ENCODE results near the gene SIK3. TPM values are rescaled to one million over a fixed set of nuclear protein-coding genes. Genes with fewer than 3 reads are reported as not detected.

SIK3 gene
- total and polyA plus RNA-seq, 2 experiments from 2014 or later: 6.1 to 33.9 TPM

DNA sequence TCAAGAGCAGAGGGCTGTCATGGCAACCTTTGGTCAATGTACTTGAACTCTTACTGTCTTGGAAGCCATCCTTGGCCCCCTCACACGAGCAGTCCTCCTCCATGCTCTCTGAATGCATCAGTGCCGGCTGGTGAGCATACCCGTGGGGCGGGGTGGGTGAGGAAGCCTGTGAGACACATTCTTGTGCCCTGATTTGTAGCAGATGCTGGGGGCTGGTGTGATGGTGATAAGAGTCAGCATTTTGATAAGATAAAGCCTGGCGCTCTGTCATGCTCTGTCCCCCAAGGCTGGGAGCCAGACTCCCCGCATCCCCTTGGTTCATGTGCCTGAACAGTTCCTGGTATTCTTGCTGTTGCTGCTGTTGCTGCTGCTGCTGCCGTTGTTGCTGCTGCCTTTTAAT, 240.3 kb downstream of the SIK3 start (continued):
- TF ChIP-seq, protein P1, sequence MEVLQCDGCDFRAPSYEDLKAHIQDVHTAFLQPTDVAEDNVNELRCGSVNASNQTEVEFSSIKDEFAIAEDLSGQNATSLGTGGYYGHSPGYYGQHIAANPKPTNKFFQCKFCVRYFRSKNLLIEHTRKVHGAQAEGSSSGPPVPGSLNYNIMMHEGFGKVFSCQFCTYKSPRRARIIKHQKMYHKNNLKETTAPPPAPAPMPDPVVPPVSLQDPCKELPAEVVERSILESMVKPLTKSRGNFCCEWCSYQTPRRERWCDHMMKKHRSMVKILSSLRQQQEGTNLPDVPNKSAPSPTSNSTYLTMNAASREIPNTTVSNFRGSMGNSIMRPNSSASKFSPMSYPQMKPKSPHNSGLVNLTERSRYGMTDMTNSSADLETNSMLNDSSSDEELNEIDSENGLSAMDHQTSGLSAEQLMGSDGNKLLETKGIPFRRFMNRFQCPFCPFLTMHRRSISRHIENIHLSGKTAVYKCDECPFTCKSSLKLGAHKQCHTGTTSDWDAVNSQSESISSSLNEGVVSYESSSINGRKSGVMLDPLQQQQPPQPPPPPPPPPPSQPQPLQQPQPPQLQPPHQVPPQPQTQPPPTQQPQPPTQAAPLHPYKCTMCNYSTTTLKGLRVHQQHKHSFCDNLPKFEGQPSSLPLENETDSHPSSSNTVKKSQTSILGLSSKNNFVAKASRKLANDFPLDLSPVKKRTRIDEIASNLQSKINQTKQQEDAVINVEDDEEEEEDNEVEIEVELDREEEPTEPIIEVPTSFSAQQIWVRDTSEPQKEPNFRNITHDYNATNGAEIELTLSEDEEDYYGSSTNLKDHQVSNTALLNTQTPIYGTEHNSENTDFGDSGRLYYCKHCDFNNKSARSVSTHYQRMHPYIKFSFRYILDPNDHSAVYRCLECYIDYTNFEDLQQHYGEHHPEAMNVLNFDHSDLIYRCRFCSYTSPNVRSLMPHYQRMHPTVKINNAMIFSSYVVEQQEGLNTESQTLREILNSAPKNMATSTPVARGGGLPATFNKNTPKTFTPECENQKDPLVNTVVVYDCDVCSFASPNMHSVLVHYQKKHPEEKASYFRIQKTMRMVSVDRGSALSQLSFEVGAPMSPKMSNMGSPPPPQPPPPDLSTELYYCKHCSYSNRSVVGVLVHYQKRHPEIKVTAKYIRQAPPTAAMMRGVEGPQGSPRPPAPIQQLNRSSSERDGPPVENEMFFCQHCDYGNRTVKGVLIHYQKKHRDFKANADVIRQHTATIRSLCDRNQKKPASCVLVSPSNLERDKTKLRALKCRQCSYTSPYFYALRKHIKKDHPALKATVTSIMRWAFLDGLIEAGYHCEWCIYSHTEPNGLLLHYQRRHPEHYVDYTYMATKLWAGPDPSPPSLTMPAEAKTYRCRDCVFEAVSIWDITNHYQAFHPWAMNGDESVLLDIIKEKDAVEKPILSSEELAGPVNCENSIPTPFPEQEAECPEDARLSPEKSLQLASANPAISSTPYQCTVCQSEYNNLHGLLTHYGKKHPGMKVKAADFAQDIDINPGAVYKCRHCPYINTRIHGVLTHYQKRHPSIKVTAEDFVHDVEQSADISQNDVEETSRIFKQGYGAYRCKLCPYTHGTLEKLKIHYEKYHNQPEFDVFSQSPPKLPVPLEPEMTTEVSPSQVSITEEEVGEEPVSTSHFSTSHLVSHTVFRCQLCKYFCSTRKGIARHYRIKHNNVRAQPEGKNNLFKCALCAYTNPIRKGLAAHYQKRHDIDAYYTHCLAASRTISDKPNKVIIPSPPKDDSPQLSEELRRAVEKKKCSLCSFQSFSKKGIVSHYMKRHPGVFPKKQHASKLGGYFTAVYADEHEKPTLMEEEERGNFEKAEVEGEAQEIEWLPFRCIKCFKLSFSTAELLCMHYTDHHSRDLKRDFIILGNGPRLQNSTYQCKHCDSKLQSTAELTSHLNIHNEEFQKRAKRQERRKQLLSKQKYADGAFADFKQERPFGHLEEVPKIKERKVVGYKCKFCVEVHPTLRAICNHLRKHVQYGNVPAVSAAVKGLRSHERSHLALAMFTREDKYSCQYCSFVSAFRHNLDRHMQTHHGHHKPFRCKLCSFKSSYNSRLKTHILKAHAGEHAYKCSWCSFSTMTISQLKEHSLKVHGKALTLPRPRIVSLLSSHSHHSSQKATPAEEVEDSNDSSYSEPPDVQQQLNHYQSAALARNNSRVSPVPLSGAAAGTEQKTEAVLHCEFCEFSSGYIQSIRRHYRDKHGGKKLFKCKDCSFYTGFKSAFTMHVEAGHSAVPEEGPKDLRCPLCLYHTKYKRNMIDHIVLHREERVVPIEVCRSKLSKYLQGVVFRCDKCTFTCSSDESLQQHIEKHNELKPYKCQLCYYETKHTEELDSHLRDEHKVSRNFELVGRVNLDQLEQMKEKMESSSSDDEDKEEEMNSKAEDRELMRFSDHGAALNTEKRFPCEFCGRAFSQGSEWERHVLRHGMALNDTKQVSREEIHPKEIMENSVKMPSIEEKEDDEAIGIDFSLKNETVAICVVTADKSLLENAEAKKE (CRISPR knock-in tag; IDR thresholded peaks at IDR 0.05): no peak
- no peak for TF ChIP-seq EZH2 (IDR thresholded peaks at IDR 0.05; ENCODE audit: low read depth, unreplicated experiment)

DNA sequence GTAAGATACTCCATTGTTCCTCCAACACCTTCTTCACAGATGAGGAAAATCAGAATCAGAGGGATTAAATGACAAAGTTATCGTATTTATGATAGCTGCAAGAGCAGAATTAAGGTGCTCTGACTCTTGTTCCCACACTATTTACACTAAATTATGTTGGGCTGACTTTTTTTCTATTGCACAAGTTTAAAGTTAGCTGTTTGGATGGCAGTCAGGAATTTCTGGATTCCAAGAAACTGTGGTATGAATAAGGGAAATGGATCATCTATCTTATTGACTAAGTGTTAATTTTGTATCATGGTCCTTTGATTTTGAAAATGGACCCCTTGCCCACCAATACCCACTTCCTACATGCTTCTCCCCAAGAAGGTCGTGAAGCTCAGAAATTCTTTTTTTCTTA, 240.9 kb downstream of the SIK3 start:
- H3K36me3 ChIP-seq (ENCODE audit: insufficient read depth): peaks cover 14% of the 10 kb centered on the region
- no peaks in the 10 kb centered on the region for H3F3A ChIP-seq (replicated peaks; ENCODE audit: low read depth)
- no peak overlapping the region for H3K27ac ChIP-seq (ENCODE audit: low read depth)
- no peak overlapping the region for H2AFZ ChIP-seq
- H4K20me1 ChIP-seq (replicated peaks; ENCODE audit: insufficient read depth): no peaks in the 10 kb centered on the region
- H3K4me3 ChIP-seq: no peak overlapping the region
- H3K27me3 Mint-ChIP-seq (ENCODE audit: insufficient read depth, low read depth, poor library complexity): peaks cover 2% of the 10 kb centered on the region
- H3K79me2 ChIP-seq (replicated peaks; ENCODE audit: insufficient read depth): no peaks in the 10 kb centered on the region
- no peak overlapping the region for H3K27ac Mint-ChIP-seq
- peaks cover 20% of the 10 kb centered on the region for H3K36me3 Mint-ChIP-seq (ENCODE audit: low read depth)
- no peak overlapping the region for H3K4me3 Mint-ChIP-seq
- no peaks in the 10 kb centered on the region for H3K27me3 ChIP-seq (ENCODE audit: insufficient read depth)
- DNase-seq (ENCODE audit: low spot score): no peak
- no peaks in the 10 kb centered on the region for H3K9me3 Mint-ChIP-seq
- no peak for ATAC-seq
- H3K9me2 ChIP-seq (ENCODE audit: insufficient read depth): no peaks in the 10 kb centered on the region
- no peak overlapping the region for H3K4me2 ChIP-seq
- no peaks in the 10 kb centered on the region for H3K4me1 ChIP-seq (ENCODE audit: insufficient read depth)
- no peaks in the 10 kb centered on the region for H3K4me1 Mint-ChIP-seq
- TF ChIP-seq CREB1 (CRISPR knock-in tag; IDR thresholded peaks at IDR 0.05; ENCODE audit: low read depth) (no peak), POLR2AphosphoS5 (IDR thresholded peaks at IDR 0.05; ENCODE audit: low read depth) (no peak), EZH2phosphoT487 (IDR thresholded peaks at IDR 0.05; ENCODE audit: unreplicated experiment) (no peak), STAT1 (IDR thresholded peaks at IDR 0.05; ENCODE audit: unreplicated experiment) (no peak), NANOG (IDR thresholded peaks at IDR 0.05; ENCODE audit: borderline replicate concordance) (no peak)
- TF ChIP-seq, protein P1 (CRISPR knock-in tag; IDR thresholded peaks at IDR 0.05): no peak

Data from GM23338 (cell line).